GM18873 (cell line): Measurements from ENCODE around the gene KIR3DL2.
"Not testable (repeated sequence)": the region's sequence is repeated elsewhere in the genome, so short reads cannot be mapped to it uniquely, and the experiment has no call there.

ENCODE experiments used
- ATAC-seq: cut with Tn5 transposase; IDR thresholded peaks from one replicate; pipeline ENCODE4 v1.9.1; 2021; ENCODE audit warnings: mild to moderate bottlenecking, moderate library complexity, moderate number of reproducible peaks; ENCODE audit not compliant: unreplicated experiment, low FRiP score

Gene KIR3DL2

GRCh38 chr19:54863459-54863858, 13.2 kb downstream of the KIR3DL2 start:
- ATAC-seq = not testable (repeated sequence)

DNA sequence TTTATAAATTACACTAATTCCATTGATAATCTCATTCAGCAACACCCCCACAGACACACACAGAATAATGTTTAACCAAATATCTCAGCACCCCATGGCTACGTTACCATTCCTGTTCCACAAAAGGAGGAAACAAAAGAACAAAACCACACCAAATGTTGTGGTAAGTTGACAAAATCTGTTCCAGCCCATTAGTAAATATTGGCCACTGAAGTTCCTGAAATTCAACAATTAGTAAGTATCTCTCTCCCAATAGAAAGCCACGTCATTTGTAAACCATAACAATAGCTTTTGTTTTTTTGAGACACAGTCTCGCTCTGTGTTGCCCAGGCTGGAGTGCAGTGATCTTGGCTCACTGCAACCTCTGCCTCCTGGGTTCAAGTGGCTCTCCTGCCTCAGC, 21.5 kb downstream of the KIR3DL2 start:
- ATAC-seq = no peak

DNA sequence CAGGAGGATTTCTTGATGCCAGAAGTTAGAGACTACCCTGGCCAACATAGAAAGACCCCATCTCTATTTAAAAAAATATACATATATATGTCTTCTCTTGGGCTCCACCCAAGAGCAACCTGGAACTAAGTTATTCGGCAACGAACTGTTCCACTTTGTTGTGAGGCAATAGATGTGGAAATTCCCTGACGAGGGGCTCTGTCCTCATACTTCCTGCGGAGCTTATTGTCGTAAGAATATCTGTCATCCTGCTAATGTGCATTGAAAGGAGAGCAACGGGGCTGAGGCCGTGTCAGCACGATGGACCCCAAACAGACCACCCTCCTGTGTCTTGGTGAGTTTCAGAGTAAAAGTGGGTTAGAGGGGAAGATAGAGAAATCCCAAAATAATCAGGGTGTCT, 23.7 kb downstream of the KIR3DL2 start, which contains the start of gene FCAR:
Gene FCAR (plus strand): TSS at position 246 of the 400 bp plus-strand sequence. CDS start 55 bp downstream, at position 301.
- ATAC-seq = no peak

- no peak for ATAC-seq
Observed at GRCh38 chr19:54875506-54875905, 25.3 kb downstream of the KIR3DL2 start.

DNA sequence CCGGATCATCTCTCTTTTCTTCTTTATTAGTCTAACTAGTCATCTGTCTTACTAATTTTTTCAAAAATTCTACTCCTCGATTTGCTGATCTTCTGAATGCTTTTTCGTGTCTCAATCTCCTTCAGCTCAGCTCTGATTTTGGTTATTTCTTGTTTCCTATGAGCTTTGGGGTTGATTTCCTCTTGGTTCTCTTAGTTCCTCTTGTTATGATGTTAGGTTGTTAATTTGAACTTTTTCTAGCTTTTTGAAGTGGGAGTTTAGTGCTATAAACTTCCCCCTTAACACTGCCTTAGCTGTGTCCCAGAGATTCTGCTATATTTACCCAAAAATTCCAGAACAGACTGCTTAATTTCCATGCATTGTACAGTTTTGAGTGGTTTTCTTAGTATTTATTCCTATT, 27.2 kb downstream of the KIR3DL2 start:
- ATAC-seq = no peak

DNA sequence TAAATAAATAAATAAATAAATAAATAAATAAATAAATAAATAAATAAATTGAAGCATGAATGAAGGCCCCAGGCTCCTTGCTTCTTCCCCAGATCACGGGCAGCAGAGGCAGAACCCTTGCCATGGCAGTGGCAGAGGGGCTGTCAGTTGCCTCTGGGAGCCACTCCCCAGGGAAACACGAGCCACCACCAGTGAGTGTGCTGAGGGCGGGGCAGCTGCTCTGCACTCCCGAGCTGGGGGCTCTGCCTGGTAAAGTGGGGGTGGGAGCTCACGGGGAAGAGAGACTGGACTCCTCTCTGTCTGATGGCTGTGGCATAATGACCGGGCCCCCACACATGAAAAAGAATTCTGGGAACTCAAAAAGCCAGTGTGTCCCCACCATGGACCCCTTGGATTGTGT, 31.6 kb downstream of the KIR3DL2 start:
- ATAC-seq = no peak

GRCh38 chr19:54882758-54883157, 32.5 kb downstream of the KIR3DL2 start:
- ATAC-seq = no peak

DNA sequence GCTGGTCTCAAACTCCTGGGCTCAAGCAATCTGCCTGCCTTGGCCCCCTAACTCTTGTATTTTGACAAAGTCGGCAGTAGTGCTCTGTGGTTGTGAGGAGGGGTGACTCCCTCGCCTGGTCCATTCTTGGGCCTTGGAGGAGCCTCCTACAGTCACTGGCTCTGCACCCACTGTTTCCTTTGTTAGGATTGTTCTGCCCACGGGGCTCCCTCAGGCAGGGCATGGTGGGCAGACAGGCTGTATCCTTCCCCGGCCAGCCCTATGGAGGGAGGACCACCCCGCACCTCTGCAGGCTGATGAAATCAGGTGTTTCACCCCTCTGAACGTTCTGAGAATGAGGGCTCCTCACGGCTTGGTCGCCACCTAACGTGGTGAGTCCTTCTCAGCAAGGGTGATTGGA, 33.0 kb downstream of the KIR3DL2 start:
- ATAC-seq = no peak

- ATAC-seq = no peak
Observed at GRCh38 chr19:54888239-54888638, 38.0 kb downstream of the KIR3DL2 start.

DNA sequence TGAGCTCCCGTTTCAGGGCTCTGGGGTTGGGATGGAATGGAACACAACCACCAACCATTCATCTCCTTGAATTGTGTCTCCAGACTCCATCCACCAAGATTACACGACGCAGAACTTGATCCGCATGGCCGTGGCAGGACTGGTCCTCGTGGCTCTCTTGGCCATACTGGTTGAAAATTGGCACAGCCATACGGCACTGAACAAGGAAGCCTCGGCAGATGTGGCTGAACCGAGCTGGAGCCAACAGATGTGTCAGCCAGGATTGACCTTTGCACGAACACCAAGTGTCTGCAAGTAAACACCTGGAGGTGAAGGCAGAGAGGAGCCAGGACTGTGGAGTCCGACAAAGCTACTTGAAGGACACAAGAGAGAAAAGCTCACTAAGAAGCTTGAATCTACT, 39.3 kb downstream of the KIR3DL2 start:
- ATAC-seq = no peak

DNA sequence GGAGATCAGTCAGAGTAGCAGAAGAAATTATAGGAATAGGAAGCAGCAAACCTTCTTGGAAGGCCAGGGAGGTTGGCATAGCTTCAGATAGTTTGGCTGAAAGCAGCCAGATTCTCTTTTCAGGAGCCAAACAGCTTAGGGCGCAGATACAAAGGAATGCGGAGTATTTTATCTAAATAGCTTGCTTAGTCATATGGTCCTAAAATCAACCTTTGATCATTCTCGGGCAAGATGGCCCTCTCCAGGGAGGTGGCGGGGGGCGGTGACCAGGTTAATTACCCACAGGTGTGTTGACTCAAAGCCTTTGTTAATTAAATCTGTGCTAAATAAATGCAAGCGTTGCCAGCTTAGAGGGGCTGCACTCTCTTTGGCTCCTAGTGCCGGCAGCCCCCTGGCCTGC, 43.2 kb downstream of the KIR3DL2 start:
- ATAC-seq = no peak

- ATAC-seq = not testable (repeated sequence)
Observed at GRCh38 chr19:54894106-54894505, 43.9 kb downstream of the KIR3DL2 start.

DNA sequence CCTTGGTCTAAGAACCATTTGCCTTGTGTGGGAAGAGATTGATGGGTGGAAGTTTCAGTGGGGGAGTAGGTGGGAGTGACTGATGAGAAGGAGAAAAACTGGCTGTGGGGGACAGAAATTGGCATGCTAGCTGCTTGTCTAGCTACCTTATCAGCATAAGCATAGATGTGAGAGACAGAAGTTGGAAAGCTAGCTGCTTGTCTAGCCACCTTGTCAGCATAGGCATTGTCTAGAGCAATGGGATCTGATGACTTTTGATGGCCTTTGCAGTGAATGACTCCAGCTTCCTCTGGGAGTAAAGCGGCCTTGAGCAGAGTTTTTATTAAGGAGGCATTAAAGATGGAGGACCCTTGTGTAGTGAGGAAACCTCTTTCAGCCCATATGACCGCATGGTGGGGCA, 45.8 kb downstream of the KIR3DL2 start:
- no peak for ATAC-seq

GRCh38 chr19:54898685-54899084, 48.4 kb downstream of the KIR3DL2 start:
- ATAC-seq = not testable (repeated sequence)

- not testable (repeated sequence) for ATAC-seq
Observed at GRCh38 chr19:54899646-54900045, 49.4 kb downstream of the KIR3DL2 start.

- not testable (repeated sequence) for ATAC-seq
Observed at GRCh38 chr19:54901153-54901552, 50.9 kb downstream of the KIR3DL2 start.

GRCh38 chr19:54902061-54902460, 51.8 kb downstream of the KIR3DL2 start:
- no peak for ATAC-seq

GRCh38 chr19:54903303-54903702, 53.1 kb downstream of the KIR3DL2 start:
- ATAC-seq = no peak

GRCh38 chr19:54904261-54904660, 54.0 kb downstream of the KIR3DL2 start:
- not testable (repeated sequence) for ATAC-seq

- ATAC-seq = no peak
Observed at GRCh38 chr19:54905421-54905802, 55.2 kb downstream of the KIR3DL2 start.

DNA sequence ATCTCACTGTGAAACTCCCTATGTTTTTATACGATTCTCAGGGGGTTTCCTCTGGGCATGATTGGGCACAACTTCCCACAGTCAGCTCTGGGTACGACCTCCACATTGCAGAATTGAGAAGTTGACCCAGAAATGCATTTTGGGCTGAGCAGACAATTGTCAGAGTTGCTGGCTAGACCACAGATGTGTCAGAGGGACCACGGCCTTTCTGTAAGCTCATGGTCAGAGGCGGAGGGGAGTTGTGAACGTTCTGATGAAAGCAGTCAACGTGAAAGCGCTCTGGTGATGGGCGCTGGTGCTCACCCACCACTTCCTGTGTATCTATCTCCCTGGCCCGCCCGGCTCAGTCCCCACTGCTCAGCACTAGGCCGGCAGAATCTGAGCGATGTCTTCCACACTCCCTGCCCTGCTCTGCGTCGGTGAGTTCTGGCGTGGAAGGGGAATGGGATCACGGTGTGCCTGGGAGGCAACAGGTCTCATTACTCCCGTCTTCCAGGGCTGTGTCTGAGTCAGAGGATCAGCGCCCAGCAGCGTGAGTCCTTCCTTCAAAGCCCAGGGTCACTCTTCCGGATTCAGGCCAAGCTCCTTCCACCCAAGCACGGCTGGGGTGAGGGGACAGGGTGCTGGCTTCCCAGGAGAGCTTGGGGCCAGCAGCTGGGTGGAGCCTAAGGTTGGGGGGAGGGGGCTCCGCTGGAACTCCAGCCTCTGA, 55.7 kb downstream of the KIR3DL2 start, which contains the start of gene NCR1:
Gene NCR1 (plus strand): TSS at position 346 of the 709 bp plus-strand sequence. CDS start 40 bp downstream, at position 386.
- no peak for ATAC-seq

- no peak for ATAC-seq
Observed at GRCh38 chr19:54906819-54907218, 56.6 kb downstream of the KIR3DL2 start.
